KMS-11 (cell line): Measurements from ENCODE around the gene CLDN6.
A peak's percentile ranks its signal among the peaks of the same experiment; 100 is the strongest.

ENCODE experiments used
- H2AFZ ChIP-seq: fragments of 200-600 bp; sonication (generic); 2 replicates; pipeline ENCODE4 v1.6.1; 2016; ENCODE audit warnings: antibody characterized with exemption, mixed run types, low read depth
- H3K27ac ChIP-seq: fragments of 200-600 bp; sonication (generic); 2 replicates; pipeline ENCODE4 v1.6.1; 2016; ENCODE audit warnings: mild to moderate bottlenecking, mixed run types
- H3K27me3 ChIP-seq: fragments of 200-600 bp; sonication (generic); 2 replicates; pipeline ENCODE4 v1.6.1; 2017; ENCODE audit warnings: mild to moderate bottlenecking, low read depth, mixed run types, moderate library complexity; ENCODE audit not compliant: insufficient read depth
- H3K36me3 ChIP-seq: fragments of 200-600 bp; sonication (generic); 2 replicates; pipeline ENCODE4 v1.6.1; 2017; ENCODE audit warnings: mild to moderate bottlenecking, mixed run types; ENCODE audit not compliant: insufficient read depth
- H3K4me1 ChIP-seq: fragments of 200-600 bp; sonication (generic); 2 replicates; pipeline ENCODE4 v1.6.1; 2016; ENCODE audit warnings: mild to moderate bottlenecking, low read depth, mixed run types; ENCODE audit not compliant: poor library complexity, severe bottlenecking
- H3K4me2 ChIP-seq: fragments of 200-600 bp; sonication (generic); 2 replicates; pipeline ENCODE4 v1.7.0; 2016; ENCODE audit warnings: mild to moderate bottlenecking, mixed run types
- H3K4me3 ChIP-seq: fragments of 200-600 bp; sonication (generic); IDR thresholded peaks from 2 replicates; pipeline ENCODE4 v1.6.1; 2017; ENCODE audit warnings: low read depth, low read length, mixed read lengths; ENCODE audit not compliant: insufficient read depth
- H3K79me2 ChIP-seq: fragments of 200-600 bp; sonication (generic); 2 replicates; pipeline ENCODE4 v1.6.1; 2016; ENCODE audit warnings: low read depth, mixed run types; ENCODE audit not compliant: insufficient read depth
- H3K9ac ChIP-seq: fragments of 200-600 bp; sonication (generic); 2 replicates; pipeline ENCODE4 v1.6.1; 2016; ENCODE audit warnings: mild to moderate bottlenecking, mixed run types
- H4K20me1 ChIP-seq: fragments of 200-600 bp; sonication (generic); 2 replicates; pipeline ENCODE4 v1.6.1; 2016; ENCODE audit warnings: mild to moderate bottlenecking, mixed run types; ENCODE audit not compliant: insufficient read depth
- TF ChIP-seq, protein P1 (sequence below): fragments of 200-600 bp; sonication (generic); conservative IDR thresholded peaks from 2 replicates; pipeline ENCODE4 v1.6.1; 2017; ENCODE audit warnings: low read depth, mild to moderate bottlenecking, antibody characterized with exemption, low read length, moderate library complexity, mixed read lengths

The CLDN6 gene

GRCh38 chr16:3059041-3059722 lies 41.2 kb upstream of the CLDN6 start:
- TF ChIP-seq, protein P1, sequence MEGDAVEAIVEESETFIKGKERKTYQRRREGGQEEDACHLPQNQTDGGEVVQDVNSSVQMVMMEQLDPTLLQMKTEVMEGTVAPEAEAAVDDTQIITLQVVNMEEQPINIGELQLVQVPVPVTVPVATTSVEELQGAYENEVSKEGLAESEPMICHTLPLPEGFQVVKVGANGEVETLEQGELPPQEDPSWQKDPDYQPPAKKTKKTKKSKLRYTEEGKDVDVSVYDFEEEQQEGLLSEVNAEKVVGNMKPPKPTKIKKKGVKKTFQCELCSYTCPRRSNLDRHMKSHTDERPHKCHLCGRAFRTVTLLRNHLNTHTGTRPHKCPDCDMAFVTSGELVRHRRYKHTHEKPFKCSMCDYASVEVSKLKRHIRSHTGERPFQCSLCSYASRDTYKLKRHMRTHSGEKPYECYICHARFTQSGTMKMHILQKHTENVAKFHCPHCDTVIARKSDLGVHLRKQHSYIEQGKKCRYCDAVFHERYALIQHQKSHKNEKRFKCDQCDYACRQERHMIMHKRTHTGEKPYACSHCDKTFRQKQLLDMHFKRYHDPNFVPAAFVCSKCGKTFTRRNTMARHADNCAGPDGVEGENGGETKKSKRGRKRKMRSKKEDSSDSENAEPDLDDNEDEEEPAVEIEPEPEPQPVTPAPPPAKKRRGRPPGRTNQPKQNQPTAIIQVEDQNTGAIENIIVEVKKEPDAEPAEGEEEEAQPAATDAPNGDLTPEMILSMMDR: peak; percentile 84
- Histone ChIP-seq H3K79me2 (no peaks in the 10 kb centered on the region), H3K9ac (peak overlapping the region; percentile 92), H3K4me2 (peak overlapping the region; percentile 80), H4K20me1 (no peaks in the 10 kb centered on the region), H2AFZ (peak overlapping the region; percentile 98), H3K27ac (0 out of 2 replicates have a peak overlapping the region, but pooled peaks have one; percentile 43), H3K4me3 (no peak overlapping the region), H3K36me3 (no peaks in the 10 kb centered on the region), H3K27me3 (peaks cover 6% of the 10 kb centered on the region; the same call in 1 of the 2 replicates), H3K4me1 (peaks cover 6% of the 10 kb centered on the region)

- Histone ChIP-seq H3K27me3 (peaks cover 6% of the 10 kb centered on the region; the same call in 1 of the 2 replicates), H3K4me3 (no peak overlapping the region), H3K79me2 (no peaks in the 10 kb centered on the region), H4K20me1 (no peaks in the 10 kb centered on the region), H3K9ac (peak overlapping the region; percentile 92), H2AFZ (peak overlapping the region; percentile 98), H3K4me1 (peaks cover 6% of the 10 kb centered on the region), H3K36me3 (no peaks in the 10 kb centered on the region), H3K4me2 (peak overlapping the region; percentile 80), H3K27ac (0 out of 2 replicates have a peak overlapping the region, but pooled peaks have one; percentile 43)
- TF ChIP-seq, protein P1: no peak
Measured at GRCh38 chr16:3058139-3059030, 40.4 kb upstream of the CLDN6 start.

DNA sequence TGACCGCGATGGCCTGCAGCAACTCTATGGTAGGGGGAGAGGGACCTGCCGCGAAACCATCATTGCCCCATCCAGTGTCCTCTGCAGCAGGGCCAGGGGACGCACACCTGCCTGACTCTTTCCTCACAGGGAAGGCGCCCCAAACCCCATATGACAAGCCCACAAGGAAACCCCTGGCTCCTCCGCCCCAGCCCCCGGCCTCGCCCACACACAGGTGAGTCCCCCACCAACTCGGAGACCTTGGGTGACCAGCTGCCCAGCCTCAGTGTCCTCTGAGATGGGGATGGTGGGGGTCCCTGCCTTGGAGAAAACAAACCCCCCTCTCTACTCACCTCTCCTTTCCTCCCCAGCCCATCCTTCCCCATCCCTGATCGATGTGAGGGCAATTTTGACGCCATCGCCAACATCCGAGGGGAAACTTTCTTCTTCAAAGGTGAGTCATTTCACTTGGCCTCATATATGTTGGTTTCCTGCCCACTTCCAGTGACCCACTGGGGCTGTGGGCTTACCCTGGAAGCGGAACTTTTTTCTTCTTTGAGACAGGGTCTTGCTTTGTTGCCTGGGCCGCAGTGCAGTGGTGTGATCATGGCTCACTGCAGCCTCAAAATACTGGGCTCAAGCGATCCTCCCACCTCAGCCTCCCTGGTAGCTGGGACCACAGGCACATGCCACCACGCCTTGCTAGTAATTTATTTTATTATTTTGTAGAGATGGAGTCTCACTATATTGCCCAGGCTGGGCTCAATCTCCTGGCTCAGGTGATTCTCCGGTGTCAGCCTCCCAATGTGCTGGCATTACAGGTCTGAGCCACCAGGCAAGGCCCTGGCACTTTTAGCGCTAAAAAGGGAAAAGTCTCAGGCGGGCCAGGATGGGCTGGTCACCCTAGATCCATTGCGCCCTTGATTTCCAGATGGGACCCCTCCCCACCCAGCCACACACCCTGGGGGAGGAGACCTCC lies 39.5 kb upstream of the CLDN6 start:
- Histone ChIP-seq H3K27ac (no peak overlapping the region), H4K20me1 (no peaks in the 10 kb centered on the region), H3K4me1 (peaks cover 6% of the 10 kb centered on the region), H3K9ac (no peak overlapping the region), H3K27me3 (peaks cover 6% of the 10 kb centered on the region; the same call in 1 of the 2 replicates), H3K4me3 (no peak overlapping the region), H3K79me2 (no peaks in the 10 kb centered on the region), H3K36me3 (no peaks in the 10 kb centered on the region), H3K4me2 (no peak overlapping the region), H2AFZ (no peak overlapping the region)
- TF ChIP-seq, protein P1: no peak
